Natural killer cell (primary cell): Measurements from ENCODE around the gene MAD2L2. TPM values are rescaled to one million over a fixed set of nuclear protein-coding genes. Genes with fewer than 3 reads are reported as not detected.

Experiments used
- ATAC-seq, 3 donors: fragments of 150-1000 bp in 2 of 3; fragments of 200-7000 bp in 1 of 3; cut with Tn5 transposase; 1 replicate in 1 of 3; 2 replicates in 2 of 3; pipeline ENCODE4 v1.10.0; 2021; ENCODE audit warnings: mild to moderate bottlenecking in 2 of 3, moderate library complexity in 2 of 3
- DNase-seq, 2 donors: peaks; one replicate each; pipeline versions ENCODE4 v3.0.0 to v3.0.0-alpha.2; 2013 to 2021; ENCODE audit warnings: mixed read lengths in 1 of 2
- H3K27ac ChIP-seq: one replicate; pipeline ENCODE4 v1.5.1; 2013; ENCODE audit warnings: mild to moderate bottlenecking, low read length
- H3K27me3 ChIP-seq: one replicate; pipeline ENCODE4 v1.6.1; 2013; ENCODE audit warnings: low read length; ENCODE audit not compliant: control insufficient read depth, insufficient read depth
- H3K36me3 ChIP-seq: one replicate; pipeline ENCODE4 v1.6.1; 2013; ENCODE audit warnings: low read length; ENCODE audit not compliant: control insufficient read depth, insufficient read depth
- H3K4me1 ChIP-seq: one replicate; pipeline ENCODE4 v1.6.1; 2013; ENCODE audit warnings: low read length; ENCODE audit not compliant: control insufficient read depth, insufficient read depth
- H3K4me3 ChIP-seq: one replicate; pipeline ENCODE4 v1.5.1; 2013; ENCODE audit warnings: low read length
- H3K9me3 ChIP-seq: one replicate; pipeline ENCODE4 v1.6.1; 2013; ENCODE audit warnings: low read length; ENCODE audit not compliant: control insufficient read depth, insufficient read depth
- H3K27ac Mint-ChIP-seq, 2 donors: one replicate each; pipeline ENCODE4 v1.8.0; 2022; ENCODE audit warnings: mild to moderate bottlenecking in 2 of 2, mixed read lengths in 2 of 2, moderate library complexity in 1 of 2
- H3K27me3 Mint-ChIP-seq, 2 donors: one replicate each; pipeline ENCODE4 v1.8.0; 2022; ENCODE audit warnings: low read depth in 2 of 2, mixed read lengths in 2 of 2
- H3K36me3 Mint-ChIP-seq: one replicate; pipeline ENCODE4 v1.8.0; 2022; ENCODE audit warnings: mixed read lengths
- H3K4me1 Mint-ChIP-seq, 2 donors: one replicate each; pipeline ENCODE4 v1.8.0; 2022; ENCODE audit warnings: mixed read lengths in 2 of 2
- H3K4me3 Mint-ChIP-seq: one replicate; pipeline ENCODE4 v1.8.0; 2022; ENCODE audit warnings: mild to moderate bottlenecking, moderate library complexity, mixed read lengths
- H3K9me3 Mint-ChIP-seq, 2 donors: one replicate each; pipeline ENCODE4 v1.8.0; 2022; ENCODE audit warnings: mixed read lengths in 2 of 2
- CTCF ChIP-seq: fragments of 200-600 bp; IDR thresholded peaks from one replicate; pipeline ENCODE4 v1.8.0; 2022; ENCODE audit warnings: antibody characterized with exemption
- WGBS: methylation state at CpG from one replicate; pipeline ENCODE4 v1.1.7; 2013; ENCODE audit warnings: missing lambda C conversion rate; ENCODE audit not compliant: insufficient coverage; 5-methylcytosine and 5-hydroxymethylcytosine counted together
- intact Hi-C: fragments of 100-400 bp; cut with micrococcal nuclease; formaldehyde crosslinking; loops from one replicate; pipeline ENCODE4 v1.14.2; 2022
- total RNA-seq, 4 donors: library from RNA; stranded (reverse); fragments of 120-200 nt in 1 of 4; gene quantifications; one replicate each; pipeline versions ENCODE4 v1.2.3 to v1.2.4, GENCODE V29; 2013 to 2022

Gene MAD2L2
- total RNA-seq, 3 donors from 2014 or later (not counting 1 experiment from before 2014, with no cell fraction given) = 50.6 to 66.0 (median 60.4) TPM

GRCh38 chr1:11653101-11653860 is 27.7 kb downstream of the MAD2L2 start:
- peak overlapping the region in 1 of 2 donors; percentile 80 for H3K27ac Mint-ChIP-seq
- H3K9me3 Mint-ChIP-seq = no peaks in the 10 kb centered on the region
- no peaks in the 10 kb centered on the region for H3K27me3 ChIP-seq
- peaks cover 9 to 35% of the 10 kb centered on the region in 2 donors for H3K4me1 Mint-ChIP-seq
- peak overlapping the region; percentile 64 for H3K4me3 Mint-ChIP-seq
- no peaks in the 10 kb centered on the region for H3K36me3 Mint-ChIP-seq
- TF ChIP-seq CTCF = no peak
- no peak overlapping the region for H3K27ac ChIP-seq
- H3K4me1 ChIP-seq = peaks cover 50% of the 10 kb centered on the region
- intact Hi-C loops = loop anchor here (10.0 kb wide), 1 partner anchor 152 kb away; the partner anchor contains the start of genes CLCN6 and MTHFR
- ATAC-seq (no peak), DNase-seq (no peak)
- H3K27me3 Mint-ChIP-seq = no peaks in the 10 kb centered on the region
- no peaks in the 10 kb centered on the region for H3K9me3 ChIP-seq
- no peak overlapping the region for H3K4me3 ChIP-seq
- WGBS = 86% methylated on average over 17 of the region's 17 CpGs
- no peaks in the 10 kb centered on the region for H3K36me3 ChIP-seq

GRCh38 chr1:11652203-11652780 is 28.7 kb downstream of the MAD2L2 start:
- H3K4me1 Mint-ChIP-seq = peaks cover 9 to 35% of the 10 kb centered on the region in 2 donors
- intact Hi-C loops = loop anchor here (10.0 kb wide), 1 partner anchor 153 kb away; the partner anchor contains the start of genes CLCN6 and MTHFR

GRCh38 chr1:11651017-11651416 is 29.9 kb downstream of the MAD2L2 start:
- intact Hi-C loops = loop anchor here (2.0 to 10.0 kb wide), 2 partner anchors 14 to 154 kb away; partner anchors contain the start of genes CLCN6, FBXO6 and MTHFR
- Mint-ChIP-seq H3K27me3 (no peaks in the 10 kb centered on the region), H3K4me1 (peaks cover 9 to 41% of the 10 kb centered on the region in 2 donors), H3K9me3 (no peaks in the 10 kb centered on the region), H3K27ac (peak overlapping the region; percentile 73 to 80), H3K36me3 (no peaks in the 10 kb centered on the region), H3K4me3 (peak overlapping the region; percentile 79)
- TF ChIP-seq CTCF = no peak
- no peaks in the 10 kb centered on the region for H3K9me3 ChIP-seq
- no peak overlapping the region for H3K4me3 ChIP-seq
- peaks cover 50% of the 10 kb centered on the region for H3K4me1 ChIP-seq
- 77% methylated on average over 4 of the region's 4 CpGs for WGBS
- H3K27ac ChIP-seq = no peak overlapping the region
- peak in 1 of 2 donors; percentile 20 for DNase-seq
- no peaks in the 10 kb centered on the region for H3K36me3 ChIP-seq
- no peak for ATAC-seq
- no peaks in the 10 kb centered on the region for H3K27me3 ChIP-seq

More at GRCh38 chr1:11652203-11652780, 28.7 kb downstream of the MAD2L2 start:
- Mint-ChIP-seq H3K27me3 (no peaks in the 10 kb centered on the region), H3K27ac (peak overlapping the region in 1 of 2 donors; percentile 80), H3K36me3 (no peaks in the 10 kb centered on the region), H3K9me3 (no peaks in the 10 kb centered on the region), H3K4me3 (peak overlapping the region; percentile 2)
- DNase-seq = no peak
- Histone ChIP-seq H3K27ac (no peak overlapping the region), H3K4me3 (no peak overlapping the region), H3K27me3 (no peaks in the 10 kb centered on the region), H3K36me3 (no peaks in the 10 kb centered on the region), H3K9me3 (no peaks in the 10 kb centered on the region), H3K4me1 (peaks cover 50% of the 10 kb centered on the region)
- no peak for TF ChIP-seq CTCF
- ATAC-seq = no peak
- 97% methylated on average over 11 of the region's 11 CpGs for WGBS
